ENCODE measurements around the gene G3BP1. TPM values are rescaled to one million over a fixed set of nuclear protein-coding genes. Genes with fewer than 3 reads are reported as not detected.

G3BP1 gene
- total RNA-seq, 2 donors from 2014 or later: 346 to 376 TPM

DNA sequence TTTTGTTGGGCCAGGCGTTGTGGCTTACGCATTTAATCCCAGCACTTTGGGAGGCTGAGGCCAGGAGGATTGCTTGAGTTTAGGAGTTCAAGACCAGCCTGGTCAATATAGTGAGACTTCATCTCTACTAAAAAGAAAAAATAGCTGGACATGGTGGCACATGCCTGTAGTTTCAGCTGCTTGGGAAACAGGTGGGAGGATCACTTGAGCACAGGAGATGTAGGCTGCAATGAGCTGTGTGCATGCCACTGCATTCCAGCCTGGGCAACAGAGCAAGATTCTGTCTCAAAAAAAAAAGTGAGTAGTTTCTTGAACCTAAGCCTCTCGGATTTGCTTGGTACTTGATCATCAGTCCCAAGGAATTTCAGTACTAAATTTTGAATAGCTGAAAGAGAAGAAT is 26.9 kb downstream of the G3BP1 start:
- Histone ChIP-seq H3K27ac (ENCODE audit: low read depth, low read length) (no peak overlapping the region), H3K27me3 (ENCODE audit: control insufficient read depth, insufficient read depth, low read length, poor library complexity, severe bottlenecking) (no peaks in the 10 kb centered on the region), H3K9me3 (ENCODE audit: control insufficient read depth, low read length) (no peaks in the 10 kb centered on the region), H3K4me3 (ENCODE audit: low read length) (no peak overlapping the region), H3K9ac (ENCODE audit: extremely low read depth, low read length, poor library complexity, severe bottlenecking) (no peak overlapping the region), H3K4me1 (ENCODE audit: control insufficient read depth, insufficient read depth, low read length) (no peaks in the 10 kb centered on the region), H3K36me3 (ENCODE audit: control insufficient read depth, insufficient read depth, low read length) (peaks cover 96% of the 10 kb centered on the region)
- H3K9me3 Mint-ChIP-seq: no peaks in the 10 kb centered on the region
- no peak for TF ChIP-seq CTCF (conservative IDR thresholded peaks at IDR 0.05)
- H3K36me3 Mint-ChIP-seq (ENCODE audit: low read depth): peaks cover 79% of the 10 kb centered on the region
- no peak overlapping the region for H3K27ac Mint-ChIP-seq
- H3K4me3 Mint-ChIP-seq: no peak overlapping the region
- H3K27me3 Mint-ChIP-seq (ENCODE audit: insufficient read depth): no peaks in the 10 kb centered on the region
- no peaks in the 10 kb centered on the region for H3K4me1 Mint-ChIP-seq
- 94 to 95% methylated on average over 2 to 3 of the region's 3 CpGs for WGBS, 2 experiments (ENCODE audit: insufficient coverage in 1 of 2, insufficient read length in 1 of 2)
- no peak for DNase-seq

DNA sequence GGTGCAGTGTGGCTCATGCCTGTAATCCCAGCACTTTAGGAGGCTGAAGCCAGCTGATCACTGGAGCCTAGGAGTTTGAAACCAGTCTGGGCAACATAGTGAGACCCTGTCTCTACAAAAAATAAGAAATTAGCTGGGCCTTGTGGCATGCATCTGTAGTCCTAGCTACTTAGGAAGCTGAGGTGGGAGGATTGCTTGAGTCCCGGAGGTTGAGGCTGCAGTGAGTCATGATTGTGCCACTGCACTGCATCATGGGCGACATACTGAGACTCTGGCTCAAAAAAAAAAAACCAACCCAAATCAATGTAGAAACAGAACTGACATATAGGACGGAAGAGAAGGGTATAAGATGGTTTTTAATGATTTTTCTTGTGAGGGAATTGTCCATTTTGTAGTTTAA is 27.7 kb downstream of the G3BP1 start:
- no peak overlapping the region for H3K9ac ChIP-seq (ENCODE audit: extremely low read depth, low read length, poor library complexity, severe bottlenecking)
- Mint-ChIP-seq H3K27ac (no peak overlapping the region), H3K27me3 (ENCODE audit: insufficient read depth) (no peaks in the 10 kb centered on the region), H3K9me3 (no peaks in the 10 kb centered on the region), H3K4me3 (no peak overlapping the region), H3K36me3 (ENCODE audit: low read depth) (peaks cover 79% of the 10 kb centered on the region), H3K4me1 (no peaks in the 10 kb centered on the region)
- WGBS, 2 experiments (ENCODE audit: insufficient coverage in 1 of 2, insufficient read length in 1 of 2): 98% methylated on average over 3 of the region's 3 CpGs; no CpG with 5 or more reads in 1 of the 2 experiments
- H3K4me1 ChIP-seq (ENCODE audit: control insufficient read depth, insufficient read depth, low read length): no peaks in the 10 kb centered on the region
- no peak overlapping the region for H3K27ac ChIP-seq (ENCODE audit: low read depth, low read length)
- no peak for DNase-seq
- H3K4me3 ChIP-seq (ENCODE audit: low read length): no peak overlapping the region
- H3K36me3 ChIP-seq (ENCODE audit: control insufficient read depth, insufficient read depth, low read length): peaks cover 96% of the 10 kb centered on the region
- H3K27me3 ChIP-seq (ENCODE audit: control insufficient read depth, insufficient read depth, low read length, poor library complexity, severe bottlenecking): no peaks in the 10 kb centered on the region
- no peaks in the 10 kb centered on the region for H3K9me3 ChIP-seq (ENCODE audit: control insufficient read depth, low read length)
- no peak for TF ChIP-seq CTCF (conservative IDR thresholded peaks at IDR 0.05)

DNA sequence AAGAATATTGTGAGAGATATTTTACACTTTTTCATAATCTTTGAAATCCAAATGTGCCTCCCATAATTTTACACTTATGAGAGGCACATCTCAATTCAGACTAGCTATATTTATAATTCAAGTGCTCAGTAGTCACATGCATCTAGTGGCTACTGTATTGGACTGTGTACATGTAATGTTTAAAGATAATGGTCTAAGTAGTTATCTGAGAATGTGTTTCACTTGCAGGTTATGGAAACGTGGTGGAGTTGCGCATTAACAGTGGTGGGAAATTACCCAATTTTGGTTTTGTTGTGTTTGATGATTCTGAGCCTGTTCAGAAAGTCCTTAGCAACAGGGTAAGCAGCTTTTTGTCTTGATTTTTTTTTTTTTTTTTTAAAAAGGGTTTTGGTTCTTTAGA is 28.8 kb downstream of the G3BP1 start:
- TF ChIP-seq CTCF (conservative IDR thresholded peaks at IDR 0.05): no peak
- no peak overlapping the region for H3K27ac Mint-ChIP-seq
- 96 to 100% methylated on average over 2 of the region's 2 CpGs for WGBS, 2 experiments (ENCODE audit: insufficient coverage in 1 of 2, insufficient read length in 1 of 2)
- no peaks in the 10 kb centered on the region for H3K9me3 Mint-ChIP-seq
- peaks cover 81% of the 10 kb centered on the region for H3K36me3 Mint-ChIP-seq (ENCODE audit: low read depth)
- Histone ChIP-seq H3K4me1 (ENCODE audit: control insufficient read depth, insufficient read depth, low read length) (no peaks in the 10 kb centered on the region), H3K9me3 (ENCODE audit: control insufficient read depth, low read length) (no peaks in the 10 kb centered on the region), H3K27ac (ENCODE audit: low read depth, low read length) (no peak overlapping the region), H3K36me3 (ENCODE audit: control insufficient read depth, insufficient read depth, low read length) (peaks cover 96% of the 10 kb centered on the region), H3K4me3 (ENCODE audit: low read length) (no peak overlapping the region), H3K9ac (ENCODE audit: extremely low read depth, low read length, poor library complexity, severe bottlenecking) (no peak overlapping the region), H3K27me3 (ENCODE audit: control insufficient read depth, insufficient read depth, low read length, poor library complexity, severe bottlenecking) (no peaks in the 10 kb centered on the region)
- no peaks in the 10 kb centered on the region for H3K4me1 Mint-ChIP-seq
- DNase-seq: no peak
- no peaks in the 10 kb centered on the region for H3K27me3 Mint-ChIP-seq (ENCODE audit: insufficient read depth)
- H3K4me3 Mint-ChIP-seq: no peak overlapping the region
